Measurements from ENCODE around the gene FLOT1. TPM values are rescaled to one million over a fixed set of nuclear protein-coding genes. Genes with fewer than 3 reads are reported as not detected.

Gene FLOT1
- total and polyA plus RNA-seq, 2 donors (not counting 1 experiment from before 2014, with no cell fraction given), result 71.2 to 79.4 TPM

- POLR2A ChIA-PET, result no interaction called here
- no peaks in the 10 kb centered on the region for H3K9me3 Mint-ChIP-seq (ENCODE audit: insufficient read depth)
- CTCF ChIA-PET, result no interaction called here
- Histone ChIP-seq H3K79me2 (ENCODE audit: control insufficient read depth, insufficient read depth, low read length) (no peaks in the 10 kb centered on the region), H3K9me3 (ENCODE audit: control extremely low read depth in 1 of 3, control insufficient read depth in 2 of 3, insufficient read depth in 1 of 3, low read length in 2 of 3) (no peaks in the 10 kb centered on the region), H3K27ac (ENCODE audit: low read length in 2 of 2) (no peak overlapping the region), H3K4me1 (ENCODE audit: control insufficient read depth in 2 of 2, insufficient read depth in 2 of 2, low read length in 2 of 2) (peaks cover 11% of the 10 kb centered on the region in 2 donors), H4K20me1 (ENCODE audit: control insufficient read depth, insufficient read depth, low read length, poor library complexity, severe bottlenecking) (no peaks in the 10 kb centered on the region), H3K9ac (ENCODE audit: low read length) (no peak overlapping the region), H3K4me2 (replicated peaks; ENCODE audit: low read depth, low read length, poor library complexity, severe bottlenecking) (no peak overlapping the region), H3K4me3 (ENCODE audit: control extremely low read depth in 1 of 5, extremely low read depth in 1 of 5, insufficient read depth in 1 of 5, low read depth in 2 of 5, low read length in 4 of 5) (no peak overlapping the region), H3K36me3 (replicated peaks in 1 of 2; ENCODE audit: control extremely low read depth in 1 of 2, control insufficient read depth in 1 of 2, extremely low read depth in 1 of 2, insufficient read depth in 2 of 2, low read length in 1 of 2) (no peaks in the 10 kb centered on the region), H3K27me3 (replicated peaks in 1 of 4; ENCODE audit: control extremely low read depth in 1 of 4, control insufficient read depth in 3 of 4, insufficient read depth in 4 of 4, low read length in 3 of 4) (no peaks in the 10 kb centered on the region), H2AFZ (ENCODE audit: insufficient read depth, low read depth, low read length, poor library complexity, severe bottlenecking) (no peak overlapping the region)
- TF ChIP-seq EZH2 (IDR thresholded peaks at IDR 0.05; ENCODE audit: borderline replicate concordance, insufficient read depth, low read depth, low read length, poor library complexity, severe bottlenecking) (no peak), CTCF (IDR thresholded peaks at IDR 0.05) (no peak)
- peaks cover 16% of the 10 kb centered on the region for H3K4me1 Mint-ChIP-seq
- intact Hi-C loops (cut with micrococcal nuclease), result no loop called here
- H3K27me3 Mint-ChIP-seq, result peaks cover 28% of the 10 kb centered on the region
- H3K27ac Mint-ChIP-seq, result no peak overlapping the region
- WGBS (ENCODE audit: insufficient coverage), result 88% methylated on average over 1 of the region's 1 CpG
- ATAC-seq (ENCODE audit: low read depth) (no peak), DNase-seq (no peak)
- H3K4me3 Mint-ChIP-seq, result no peak overlapping the region
Observed at GRCh38 chr6:30780642-30780920, 38.1 kb upstream of the FLOT1 start.

GRCh38 chr6:30779850-30780641, 37.6 kb upstream of the FLOT1 start:
- Mint-ChIP-seq H3K27ac (no peak overlapping the region), H3K27me3 (peaks cover 25% of the 10 kb centered on the region), H3K4me3 (no peak overlapping the region), H3K4me1 (peaks cover 16% of the 10 kb centered on the region), H3K9me3 (ENCODE audit: insufficient read depth) (no peaks in the 10 kb centered on the region)
- no peak for TF ChIP-seq EZH2 (IDR thresholded peaks at IDR 0.05; ENCODE audit: borderline replicate concordance, insufficient read depth, low read depth, low read length, poor library complexity, severe bottlenecking)
- no peak for TF ChIP-seq CTCF (IDR thresholded peaks at IDR 0.05)
- ChIA-PET POLR2A (no interaction called here), CTCF (no interaction called here)
- DNase-seq (no peak), ATAC-seq (ENCODE audit: low read depth) (no peak)
- Histone ChIP-seq H3K79me2 (ENCODE audit: control insufficient read depth, insufficient read depth, low read length) (no peaks in the 10 kb centered on the region), H3K4me2 (replicated peaks; ENCODE audit: low read depth, low read length, poor library complexity, severe bottlenecking) (no peak overlapping the region), H2AFZ (ENCODE audit: insufficient read depth, low read depth, low read length, poor library complexity, severe bottlenecking) (no peak overlapping the region), H3K36me3 (replicated peaks in 1 of 2; ENCODE audit: control extremely low read depth in 1 of 2, control insufficient read depth in 1 of 2, extremely low read depth in 1 of 2, insufficient read depth in 2 of 2, low read length in 1 of 2) (no peaks in the 10 kb centered on the region), H3K9me3 (ENCODE audit: control extremely low read depth in 1 of 3, control insufficient read depth in 2 of 3, insufficient read depth in 1 of 3, low read length in 2 of 3) (no peaks in the 10 kb centered on the region), H3K27ac (ENCODE audit: low read length in 2 of 2) (no peak overlapping the region), H3K9ac (ENCODE audit: low read length) (no peak overlapping the region), H4K20me1 (ENCODE audit: control insufficient read depth, insufficient read depth, low read length, poor library complexity, severe bottlenecking) (no peaks in the 10 kb centered on the region), H3K27me3 (replicated peaks in 1 of 4; ENCODE audit: control extremely low read depth in 1 of 4, control insufficient read depth in 3 of 4, insufficient read depth in 4 of 4, low read length in 3 of 4) (no peaks in the 10 kb centered on the region), H3K4me1 (ENCODE audit: control insufficient read depth in 2 of 2, insufficient read depth in 2 of 2, low read length in 2 of 2) (peaks cover 11% of the 10 kb centered on the region in 2 donors), H3K4me3 (ENCODE audit: control extremely low read depth in 1 of 5, extremely low read depth in 1 of 5, insufficient read depth in 1 of 5, low read depth in 2 of 5, low read length in 4 of 5) (no peak overlapping the region)
- intact Hi-C loops (cut with micrococcal nuclease), result no loop called here
- WGBS (ENCODE audit: insufficient coverage), result 91% methylated on average over 9 of the region's 10 CpGs

Measured in B cell (primary cell).